Femur (tissue), 1 donor: Measurements from ENCODE around the gene ACOX3.

ENCODE experiments used
- DNase-seq: peaks from one replicate; pipeline ENCODE4 v3.0.0-alpha.2; 2017

The ACOX3 gene

DNA sequence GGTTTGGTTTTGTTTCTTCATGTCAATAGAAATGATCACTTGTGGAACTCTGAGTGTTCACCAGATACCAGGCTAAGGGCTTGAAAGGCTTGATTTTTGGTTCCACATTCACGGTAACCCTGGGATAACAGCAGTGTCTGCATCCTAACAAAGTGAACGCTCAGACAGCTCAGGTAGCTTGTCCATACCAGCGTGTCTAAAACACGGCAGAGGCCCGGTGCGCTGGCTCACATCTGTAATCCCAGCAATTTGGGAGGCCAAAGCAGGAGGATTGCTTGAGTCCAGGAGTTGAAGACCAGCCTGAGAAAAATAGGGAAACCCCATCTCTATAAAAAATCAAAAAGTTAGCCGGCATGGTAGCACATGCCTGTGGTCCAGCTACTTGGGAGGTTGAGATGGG, 122.0 kb downstream of the ACOX3 start:
- no peak for DNase-seq

DNA sequence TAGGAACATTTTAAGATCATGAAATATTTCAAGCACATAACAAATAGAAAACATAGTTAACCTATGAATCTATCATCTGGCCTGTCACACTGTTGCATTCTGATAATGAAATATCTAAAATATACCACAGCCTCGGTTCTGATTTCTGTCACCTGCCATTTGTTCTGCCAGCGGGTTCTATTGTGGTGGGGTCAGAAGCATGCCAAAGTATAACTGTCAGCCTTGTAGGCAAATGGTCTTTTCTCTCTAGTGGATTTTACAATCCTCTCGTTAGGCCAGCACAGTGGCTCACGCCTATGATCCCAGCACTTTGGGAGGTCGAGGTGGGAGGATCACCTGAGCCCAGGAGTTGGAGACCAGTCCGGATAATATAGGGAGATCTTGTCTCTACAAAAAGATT, 123.0 kb downstream of the ACOX3 start:
- no peak for DNase-seq

DNA sequence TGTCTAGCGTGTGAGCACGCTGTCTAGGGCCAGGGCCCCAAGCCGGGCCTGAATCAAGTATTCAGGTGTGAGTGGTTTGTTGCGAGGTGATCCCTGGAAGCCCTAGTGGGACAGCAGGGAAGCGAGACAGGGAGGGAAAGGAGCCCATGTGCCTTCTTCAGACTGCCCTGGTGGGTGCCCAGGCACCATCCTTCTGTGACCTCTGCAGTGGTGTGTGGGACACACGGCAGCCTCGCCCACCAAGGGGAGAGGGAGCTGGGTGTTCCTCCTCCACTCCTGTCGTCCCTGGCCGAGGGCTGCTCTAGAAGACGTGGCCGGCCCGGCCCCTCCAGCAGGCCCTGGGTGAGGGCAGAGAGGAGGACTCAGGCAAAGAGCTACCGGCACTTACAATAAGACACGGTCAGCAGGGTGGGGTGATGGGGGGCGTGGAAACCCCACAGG, 123.6 kb downstream of the ACOX3 start:
- peak; percentile 15 for DNase-seq
